ENCODE measurements around the gene TOX3. TPM values are rescaled to one million over a fixed set of nuclear protein-coding genes. Genes with fewer than 3 reads are reported as not detected.

TOX3 gene
- total and polyA plus RNA-seq, 2 of the 8 experiments (the other 6 are each of a cell fraction or from before 2014, with no cell fraction given) = 16.7 to 31.2 TPM

- no peak for TF ChIP-seq CHD7 (IDR thresholded peaks at IDR 0.05; ENCODE audit: insufficient replicate concordance, low read length)
- TF ChIP-seq EZH2 (IDR thresholded peaks at IDR 0.05; ENCODE audit: low read depth, low read length, severe bottlenecking) = no peak
- TF ChIP-seq BCL11A (IDR thresholded peaks at IDR 0.05; ENCODE audit: low read depth in 2 of 2, low read length in 2 of 2) = no peak
- TF ChIP-seq BACH1 (IDR thresholded peaks at IDR 0.05; ENCODE audit: low read length) = no peak
- TF ChIP-seq RNF2 (IDR thresholded peaks at IDR 0.05; ENCODE audit: borderline replicate concordance, low read depth, low read length, missing control alignments, poor library complexity, severe bottlenecking) = no peak
- no peak for TF ChIP-seq MAX (IDR thresholded peaks at IDR 0.05)
- TF ChIP-seq RBBP5 (IDR thresholded peaks at IDR 0.05; ENCODE audit: borderline replicate concordance, low read depth, low read length) = no peak
- TF ChIP-seq KDM1A (IDR thresholded peaks at IDR 0.05; ENCODE audit: borderline replicate concordance, low read length) = no peak
These were observed 58.1 kb downstream of the TOX3 start (continued) for GRCh38 chr16:52488837-52489289.

Data from H1 (cell line).